CD4-positive, alpha-beta T cell treated with Interleukin-2 at 100 ng/mL for 4 hours (primary cell): ENCODE measurements around the gene PLSCR3.
A peak's percentile ranks its signal among the peaks of the same experiment; 100 is the strongest.

Experiments
- DNase-seq: peaks from one replicate; pipeline ENCODE4 v3.0.0-alpha.2; 2020; ENCODE audit warnings: low spot score

The PLSCR3 gene

DNA sequence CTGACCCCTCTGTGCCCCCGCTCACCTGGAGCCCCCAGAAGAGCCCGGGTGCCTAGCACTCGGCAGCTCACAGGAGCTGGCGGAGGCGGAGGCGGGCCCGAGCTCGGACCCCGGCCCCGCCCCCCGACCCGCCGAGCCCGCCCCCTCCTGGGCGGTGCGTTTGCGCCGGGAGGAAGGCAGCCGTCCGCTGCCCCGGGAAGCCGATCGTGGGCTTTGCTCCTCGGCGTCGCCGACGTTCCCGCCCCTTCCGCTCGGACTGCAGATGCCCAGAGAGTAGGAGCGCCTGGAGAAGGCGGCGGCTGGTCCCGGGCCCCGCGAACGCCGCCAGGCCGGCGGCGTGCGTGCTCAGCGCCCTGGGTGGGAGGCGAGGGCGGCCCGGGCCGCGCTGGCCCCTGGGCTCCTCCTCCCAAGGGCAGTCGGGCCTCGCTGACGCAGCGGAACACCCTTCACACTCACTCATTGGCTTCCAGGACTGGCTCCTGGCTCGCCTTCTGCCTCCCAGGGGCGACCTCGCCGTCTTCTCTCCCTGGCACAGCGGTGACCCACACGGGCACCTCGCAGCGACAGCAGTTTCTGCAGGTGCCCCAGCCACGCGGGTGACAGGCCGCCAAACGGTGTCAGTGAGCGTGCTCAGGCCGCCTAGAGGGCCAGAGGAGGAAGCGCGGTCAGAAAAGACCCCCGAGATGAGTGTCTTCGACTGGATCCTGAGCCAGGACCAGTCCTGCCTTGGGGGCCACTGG lies at the start of gene PLSCR3:
Gene PLSCR3, minus strand, starts transcription at position 74 of the 740 bp plus-strand sequence. CDS start 415 bp downstream, outside the sequence.
- DNase-seq, result peak; percentile 77

DNA sequence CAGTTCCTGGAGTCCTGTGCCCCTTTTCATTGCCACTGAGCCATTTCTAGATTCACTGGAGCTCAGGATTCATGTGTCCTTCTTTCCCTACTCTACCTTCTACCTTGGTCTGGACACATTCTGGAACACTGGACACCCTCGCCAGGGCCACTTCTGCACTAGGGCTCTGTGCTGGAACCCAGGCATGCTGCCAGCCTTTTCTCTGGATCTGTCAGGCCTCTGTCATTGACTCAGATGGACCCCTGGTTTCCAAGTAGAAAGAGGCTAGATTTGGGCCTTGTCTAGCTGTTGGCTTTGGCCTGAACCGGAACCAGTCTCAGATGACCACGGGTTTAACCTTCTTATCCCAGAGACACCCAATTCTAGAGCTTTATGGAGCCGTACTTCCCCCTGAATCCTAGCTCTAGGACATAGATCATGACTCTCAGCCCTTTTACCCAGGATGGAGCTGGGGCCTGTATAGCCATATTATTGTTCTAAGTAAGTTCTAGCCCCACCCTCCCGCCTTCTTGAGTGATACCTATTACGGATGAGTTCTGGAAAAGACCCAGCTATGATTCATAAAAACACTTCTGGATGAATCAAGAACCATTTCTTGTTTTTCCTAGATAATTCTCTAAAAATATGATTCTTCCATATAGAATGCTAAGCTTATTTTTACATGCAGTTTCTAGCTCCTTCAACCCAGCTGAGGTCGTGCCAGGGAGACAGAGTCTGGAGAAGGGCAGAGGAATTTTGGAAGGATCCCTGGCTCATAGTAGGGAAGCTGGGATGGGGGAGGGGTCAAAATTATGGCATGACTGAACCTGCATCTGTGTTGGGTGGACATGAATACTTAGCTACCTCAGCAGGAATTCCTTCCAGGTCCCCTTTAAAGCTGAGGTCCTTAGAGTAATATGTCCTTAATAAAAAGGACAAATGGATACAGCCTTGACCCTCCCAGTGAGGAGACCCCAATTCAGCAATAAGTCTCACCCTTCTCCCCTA lies 49.5 kb upstream of the PLSCR3 start:
- DNase-seq, result no peak

DNA sequence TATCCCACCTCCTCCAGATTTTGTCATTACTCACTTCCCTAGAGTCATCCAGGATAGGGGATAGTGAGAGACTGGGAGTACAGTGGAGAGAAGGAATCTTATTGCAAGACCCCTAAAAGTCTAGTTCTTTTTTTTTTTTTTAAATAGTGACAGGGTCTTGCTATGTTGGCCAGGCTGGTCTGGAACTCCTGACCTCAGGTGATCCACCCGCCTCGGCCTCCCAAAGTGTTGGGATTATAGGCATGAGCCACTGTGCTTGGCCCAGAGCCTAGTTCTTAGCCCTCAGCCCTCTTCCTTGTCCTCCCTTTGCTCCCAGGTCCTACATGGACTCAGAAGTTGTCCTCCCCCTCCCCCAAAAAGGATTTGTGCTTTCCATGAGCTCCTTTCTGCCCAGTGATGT lies 47.8 kb upstream of the PLSCR3 start:
- DNase-seq, result no peak

DNA sequence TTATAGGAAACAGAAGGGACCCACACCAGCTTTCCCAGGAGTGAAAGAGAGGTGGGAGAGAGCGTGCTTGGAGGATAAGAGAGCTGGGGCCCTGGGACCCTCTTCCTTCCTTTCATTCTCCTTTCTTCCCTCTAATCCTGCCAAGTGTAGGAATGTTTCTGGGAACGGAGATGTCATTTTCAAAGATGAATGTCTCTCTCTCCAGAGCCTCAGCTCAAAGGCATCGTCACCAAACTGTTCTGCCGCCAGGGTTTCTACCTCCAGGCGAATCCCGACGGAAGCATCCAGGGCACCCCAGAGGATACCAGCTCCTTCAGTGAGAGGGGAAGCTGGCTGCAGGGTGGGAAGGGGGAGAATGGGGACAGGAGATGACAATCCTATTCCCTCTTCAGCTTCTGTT lies 46.9 kb upstream of the PLSCR3 start:
- no peak for DNase-seq

DNA sequence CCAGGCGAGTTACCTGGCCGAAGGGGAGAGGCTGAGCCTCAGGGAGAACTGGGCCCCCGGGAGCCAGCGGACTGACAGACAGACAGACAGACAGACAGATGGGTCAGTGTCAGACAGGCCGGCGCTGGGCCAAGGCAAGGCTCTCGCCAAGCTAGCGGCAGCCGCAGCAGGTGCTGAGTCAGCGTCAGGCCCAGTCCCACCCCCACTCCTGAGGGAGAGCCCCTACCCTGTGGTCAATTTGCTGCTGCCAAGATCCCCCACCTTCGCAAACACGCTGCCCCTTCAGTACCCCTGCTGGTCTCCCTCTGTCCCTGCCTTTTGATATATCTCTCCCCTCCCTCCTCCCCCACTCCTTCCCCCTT lies 46.5 kb upstream of the PLSCR3 start:
- DNase-seq, result no peak

DNA sequence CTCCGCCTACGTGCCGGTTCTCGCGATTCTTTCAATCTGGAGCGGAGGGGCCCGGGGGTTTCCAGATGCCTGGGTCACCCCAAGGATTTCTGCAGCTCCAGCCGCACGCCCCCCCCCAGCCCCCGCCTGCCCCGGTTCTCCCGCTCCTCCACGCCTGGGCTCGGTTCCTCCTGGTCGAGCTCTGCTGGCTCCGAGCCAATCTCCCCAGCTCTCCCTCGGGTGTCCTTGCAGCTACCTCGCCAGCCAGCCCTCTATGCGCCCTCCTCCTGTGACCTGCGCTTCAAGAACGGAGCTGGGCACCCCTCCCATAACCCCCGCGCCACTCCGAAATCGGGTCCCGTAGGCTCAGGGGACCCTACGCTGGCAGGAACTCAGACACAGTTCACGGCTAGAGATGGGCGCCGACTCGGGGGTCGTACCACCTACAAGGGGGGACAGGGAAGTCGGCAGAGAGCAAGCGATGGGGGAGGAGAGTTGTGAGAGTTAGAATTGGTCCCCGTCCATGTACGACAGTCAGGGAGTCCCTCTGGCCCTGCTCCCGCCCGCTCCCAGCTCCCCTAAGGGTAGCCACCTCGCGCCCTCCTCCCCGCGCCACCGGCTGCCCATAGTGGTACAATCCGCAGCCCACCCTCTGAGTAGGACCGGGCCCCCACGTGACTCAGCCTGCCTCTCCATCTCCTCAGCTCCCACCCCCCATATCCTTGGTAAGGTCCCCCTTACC lies 45.9 kb upstream of the PLSCR3 start:
- no peak for DNase-seq

DNA sequence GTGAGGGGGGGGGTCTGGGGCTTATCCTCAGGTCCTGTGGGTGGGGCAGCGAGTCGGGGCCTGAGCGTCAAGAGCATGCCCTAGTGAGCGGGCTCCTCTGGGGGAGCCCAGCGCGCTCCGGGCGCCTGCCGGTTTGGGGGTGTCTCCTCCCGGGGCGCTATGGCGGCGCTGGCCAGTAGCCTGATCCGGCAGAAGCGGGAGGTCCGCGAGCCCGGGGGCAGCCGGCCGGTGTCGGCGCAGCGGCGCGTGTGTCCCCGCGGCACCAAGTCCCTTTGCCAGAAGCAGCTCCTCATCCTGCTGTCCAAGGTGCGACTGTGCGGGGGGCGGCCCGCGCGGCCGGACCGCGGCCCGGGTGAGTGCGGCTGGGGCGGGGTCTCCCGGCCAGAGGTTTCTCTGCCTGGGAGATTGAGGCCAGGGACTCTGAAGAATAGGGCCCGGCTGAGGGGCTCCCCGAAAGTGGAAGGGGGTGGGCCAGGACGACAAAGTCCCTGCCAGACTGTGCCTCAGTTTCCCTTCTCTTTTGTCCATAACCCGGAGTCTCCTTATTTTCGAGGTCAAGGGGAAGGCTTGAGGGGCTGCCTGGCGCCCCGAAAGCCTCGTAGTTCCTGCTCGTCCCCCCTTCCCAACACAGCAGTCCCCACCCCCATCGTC lies 45.3 kb upstream of the PLSCR3 start, which contains the start of gene FGF11:
Gene FGF11, plus strand, starts transcription at position 51 of the 651 bp plus-strand sequence. Its CDS starts 109 bp downstream, at position 160.
- no peak for DNase-seq

DNA sequence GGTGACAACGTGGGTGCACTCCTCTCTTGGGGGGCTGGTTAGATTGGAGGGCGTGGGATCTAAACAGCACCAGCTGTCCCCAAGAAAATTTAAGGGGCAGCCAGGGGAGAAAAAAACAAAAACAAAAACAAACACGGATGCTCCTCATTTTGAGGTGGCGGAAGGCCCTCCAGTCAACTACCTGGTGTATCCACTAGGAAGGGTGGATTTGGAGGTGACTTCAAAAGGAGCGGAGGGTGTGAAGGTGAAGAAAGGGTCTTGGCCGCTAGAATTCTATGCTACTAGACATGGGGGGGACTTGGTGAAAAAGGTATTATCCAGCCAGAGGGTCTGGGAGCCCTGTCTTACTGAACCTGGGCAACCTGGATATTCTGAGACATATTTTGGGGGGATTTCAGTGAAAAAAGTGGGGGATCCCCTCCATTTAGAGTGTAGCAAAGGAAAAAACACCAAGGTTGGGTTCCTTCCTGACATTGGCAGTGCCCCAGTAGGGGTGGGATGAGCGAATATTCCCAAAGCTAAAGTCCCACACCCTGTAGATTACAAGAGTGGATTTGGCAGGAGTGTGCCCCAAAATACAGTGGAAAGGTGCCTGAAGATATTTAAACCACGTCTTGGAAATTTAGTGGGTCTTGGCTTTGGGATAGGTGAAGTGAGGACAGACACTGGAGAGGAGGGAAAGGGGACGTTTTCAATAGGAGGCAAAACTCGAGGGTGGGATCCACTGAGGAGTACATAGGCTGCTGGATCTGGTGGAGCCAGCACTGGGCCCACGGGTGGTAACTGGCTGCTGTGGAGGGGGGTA lies 44.5 kb upstream of the PLSCR3 start:
- DNase-seq, result no peak

DNA sequence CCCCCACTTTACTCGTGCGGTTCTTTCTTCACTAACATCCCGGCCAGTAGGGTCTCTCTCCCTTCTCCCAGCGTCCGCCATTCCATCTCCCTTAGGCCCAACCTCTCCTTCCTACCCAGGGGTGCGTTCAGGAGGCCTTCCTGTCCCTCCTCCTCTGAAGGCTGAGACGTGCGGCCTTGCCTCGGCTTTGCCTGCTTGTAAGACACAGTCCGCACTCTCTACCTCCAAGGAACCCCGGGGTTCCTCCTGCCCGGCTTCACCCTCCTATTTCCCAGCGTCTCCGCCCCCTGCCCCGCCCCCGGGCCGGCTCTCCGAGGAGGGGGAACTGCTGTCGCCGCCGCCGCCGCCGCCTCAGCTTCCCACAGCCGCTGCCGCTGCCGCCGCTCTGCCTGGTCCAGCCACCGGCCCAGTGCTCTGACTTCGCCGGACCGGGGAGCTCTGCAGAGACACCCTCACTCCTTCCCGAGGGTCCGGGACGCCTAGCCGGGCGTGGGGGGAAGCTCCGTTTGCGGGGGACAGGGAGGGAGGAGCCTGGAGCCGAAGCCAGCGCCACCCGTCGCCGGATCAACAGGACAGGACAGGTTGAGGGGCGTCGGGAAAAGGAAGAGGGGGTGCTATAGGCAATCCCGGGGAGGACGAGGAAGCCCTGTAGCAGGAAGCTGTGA lies 43.8 kb upstream of the PLSCR3 start:
- peak; percentile 36 for DNase-seq

DNA sequence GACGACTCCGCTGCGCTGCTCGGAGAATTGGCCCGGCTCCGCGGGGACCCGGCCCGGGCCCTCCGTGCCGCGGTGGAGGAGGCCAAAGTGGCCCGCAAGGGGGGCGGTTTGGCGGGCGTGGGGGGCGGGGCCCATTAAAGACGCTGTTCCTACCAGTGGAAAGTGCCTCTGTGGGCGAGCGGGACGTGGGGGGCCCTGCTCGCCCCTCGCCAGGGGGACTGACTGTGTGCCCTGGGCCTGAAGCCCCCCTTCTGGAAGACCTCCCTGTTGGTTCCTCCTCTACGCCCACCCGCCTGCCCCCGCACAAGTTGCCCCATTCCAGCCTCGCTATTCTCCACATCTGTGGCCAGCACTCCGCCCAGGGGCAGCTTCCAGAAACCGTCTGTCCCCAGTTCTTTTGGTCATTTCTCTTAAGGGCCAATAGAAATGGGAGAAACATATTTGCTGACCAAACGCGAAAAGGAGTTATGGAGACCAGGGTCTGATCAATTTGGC lies 43.1 kb upstream of the PLSCR3 start:
- no peak for DNase-seq

DNA sequence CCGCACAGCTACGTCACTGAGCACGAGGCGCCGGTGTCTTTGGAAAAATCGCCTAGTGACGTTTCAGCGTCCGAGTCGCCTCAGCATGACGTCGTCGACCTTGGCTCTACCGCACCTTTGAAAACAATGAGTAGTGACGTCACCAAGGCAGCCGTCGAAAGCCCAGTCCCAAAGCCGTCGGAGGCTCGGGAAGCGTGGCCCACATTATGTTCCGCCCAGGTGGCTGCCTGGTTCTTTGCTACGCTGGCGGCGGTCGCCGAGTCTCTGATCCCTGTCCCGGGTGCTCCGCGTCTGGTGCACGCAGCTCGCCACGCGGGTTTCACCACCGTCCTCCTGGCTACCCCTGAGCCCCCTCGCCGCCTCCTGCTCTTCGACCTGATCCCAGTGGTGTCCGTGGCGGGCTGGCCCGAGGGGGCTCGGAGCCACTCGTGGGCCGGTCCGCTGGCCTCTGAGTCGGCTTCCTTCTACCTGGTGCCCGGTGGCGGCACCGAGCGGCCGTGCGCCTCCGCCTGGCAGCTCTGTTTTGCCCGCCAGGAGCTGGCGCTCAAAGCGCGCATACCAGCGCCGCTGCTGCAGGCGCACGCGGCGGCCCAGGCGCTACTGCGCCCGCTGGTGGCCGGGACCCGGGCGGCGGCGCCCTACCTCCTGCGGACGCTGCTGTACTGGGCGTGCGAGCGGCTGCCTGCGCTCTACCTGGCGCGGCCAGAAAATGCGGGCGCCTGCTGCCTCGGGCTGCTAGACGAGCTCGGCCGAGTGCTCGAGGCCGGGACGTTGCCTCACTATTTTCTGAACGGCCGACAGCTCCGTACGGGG lies 42.4 kb upstream of the PLSCR3 start:
- peak; percentile 80 for DNase-seq

DNA sequence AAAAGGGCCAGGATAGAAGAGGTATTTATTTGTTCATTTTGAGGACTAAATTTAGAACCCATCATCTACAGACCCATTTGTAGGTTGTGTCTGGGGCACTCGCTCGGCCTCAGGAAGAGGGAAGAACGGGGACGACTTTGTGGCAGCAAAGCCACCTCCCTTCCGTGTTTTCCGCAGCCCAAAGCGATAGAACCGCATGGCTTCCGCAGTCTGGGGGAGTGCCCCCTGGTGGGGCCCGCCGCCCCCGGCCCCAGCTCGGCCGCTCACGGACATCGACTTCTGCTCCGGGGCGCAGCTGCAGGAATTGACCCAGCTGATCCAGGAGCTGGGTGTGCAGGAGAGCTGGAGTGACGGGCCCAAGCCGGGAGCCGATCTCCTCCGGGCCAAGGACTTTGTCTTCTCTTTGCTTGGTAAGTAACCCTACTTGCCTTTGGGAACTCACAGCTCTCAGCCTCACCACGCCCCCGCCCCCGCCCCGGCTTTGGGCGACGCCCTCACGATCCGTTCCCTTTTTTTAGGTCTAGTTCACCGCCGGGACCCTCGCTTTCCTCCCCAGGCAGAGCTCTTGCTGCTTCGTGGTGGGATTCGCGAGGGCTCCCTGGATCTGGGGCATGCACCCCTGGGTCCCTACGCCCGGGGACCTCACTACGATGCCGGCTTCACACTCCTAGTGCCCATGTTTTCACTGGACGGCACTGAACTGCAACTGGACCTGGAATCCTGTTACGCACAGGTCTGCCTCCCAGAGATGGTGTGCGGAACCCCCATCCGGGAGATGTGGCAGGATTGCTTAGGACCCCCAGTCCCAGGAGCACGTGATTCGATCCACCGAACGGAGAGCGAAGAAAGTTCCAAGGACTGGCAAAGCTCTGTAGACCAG lies 41.6 kb upstream of the PLSCR3 start:
- peak; percentile 59 for DNase-seq

DNA sequence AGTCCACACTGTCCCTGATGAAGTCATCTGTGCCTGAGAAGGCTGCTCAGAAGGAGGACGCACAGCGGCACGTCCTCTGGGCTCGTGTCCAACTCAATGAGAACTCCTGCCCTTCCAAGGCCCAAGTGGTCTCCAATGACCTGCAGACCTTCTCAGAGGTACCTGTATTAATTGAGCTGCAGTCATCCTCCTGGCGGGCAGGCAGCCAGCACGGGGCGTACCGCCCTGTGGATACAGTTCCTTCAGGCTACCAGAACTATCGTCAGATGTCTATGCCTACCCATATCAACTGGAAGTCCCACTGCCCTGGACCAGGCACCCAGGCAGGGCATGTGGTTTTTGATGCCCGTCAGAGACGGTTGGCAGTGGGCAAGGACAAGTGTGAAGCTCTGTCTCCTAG lies 38.0 kb upstream of the PLSCR3 start:
- DNase-seq, result no peak

DNA sequence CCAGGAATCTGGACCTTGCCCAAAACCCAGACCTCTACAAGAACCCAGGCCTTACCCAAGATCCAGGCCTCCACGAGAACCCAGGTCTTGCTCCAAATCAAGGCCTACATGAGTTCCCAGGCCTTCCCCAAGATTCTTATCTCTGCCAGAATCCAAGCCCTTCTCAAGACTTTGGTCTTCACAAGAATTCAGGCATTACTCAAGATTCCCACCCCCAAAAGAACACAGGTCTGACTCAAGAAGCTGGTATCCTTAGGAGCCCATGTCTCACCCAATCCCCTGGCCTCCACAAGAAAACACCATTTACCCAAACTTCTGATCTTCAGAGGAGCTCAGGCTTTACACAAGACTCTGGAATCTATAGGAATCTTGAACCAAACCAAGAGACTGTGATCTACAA lies 36.9 kb upstream of the PLSCR3 start:
- no peak for DNase-seq

DNA sequence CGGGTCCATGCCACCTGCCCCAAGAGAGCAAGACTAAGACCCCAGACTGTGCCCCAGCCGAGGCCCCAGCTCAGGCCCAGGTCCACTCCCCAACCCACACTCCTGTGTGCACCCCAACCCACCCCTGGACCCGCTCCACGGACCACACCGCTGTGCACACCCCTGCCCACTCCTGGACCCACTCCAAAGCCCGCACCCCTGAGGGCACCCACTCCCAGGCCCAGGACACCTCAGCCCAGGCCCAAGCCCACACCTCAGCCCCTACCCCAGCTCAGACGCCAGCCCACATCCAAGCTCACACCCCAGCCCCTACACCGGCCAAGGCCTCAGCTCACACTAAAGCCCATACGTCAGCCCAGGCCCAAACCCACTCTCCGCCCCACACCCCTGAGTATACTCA lies 35.4 kb upstream of the PLSCR3 start:
- no peak for DNase-seq

DNA sequence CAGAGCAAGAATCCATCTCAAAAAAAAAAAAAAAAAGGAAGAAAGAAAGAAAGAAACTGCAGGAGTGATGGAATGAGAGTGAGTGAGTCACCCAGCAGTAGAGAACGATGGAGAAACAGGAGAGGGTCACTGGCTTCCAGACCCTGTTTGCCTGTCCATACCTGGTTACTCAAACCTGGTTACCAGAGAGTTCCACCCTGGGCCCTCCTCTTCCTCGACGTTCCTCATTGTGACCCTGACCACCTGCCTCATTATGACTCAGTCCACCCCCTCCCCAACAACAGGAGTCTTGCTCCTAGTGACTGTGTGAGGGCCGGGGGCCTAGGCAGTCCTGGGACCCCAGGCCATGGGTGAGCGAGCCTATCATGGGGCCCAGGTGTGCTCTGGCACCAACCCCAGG lies 34.2 kb upstream of the PLSCR3 start, which contains the start of gene SPEM3:
Gene SPEM3, plus strand, starts transcription at position 301 of the 400 bp plus-strand sequence. Its CDS starts 46 bp downstream, at position 347.
- DNase-seq, result no peak

DNA sequence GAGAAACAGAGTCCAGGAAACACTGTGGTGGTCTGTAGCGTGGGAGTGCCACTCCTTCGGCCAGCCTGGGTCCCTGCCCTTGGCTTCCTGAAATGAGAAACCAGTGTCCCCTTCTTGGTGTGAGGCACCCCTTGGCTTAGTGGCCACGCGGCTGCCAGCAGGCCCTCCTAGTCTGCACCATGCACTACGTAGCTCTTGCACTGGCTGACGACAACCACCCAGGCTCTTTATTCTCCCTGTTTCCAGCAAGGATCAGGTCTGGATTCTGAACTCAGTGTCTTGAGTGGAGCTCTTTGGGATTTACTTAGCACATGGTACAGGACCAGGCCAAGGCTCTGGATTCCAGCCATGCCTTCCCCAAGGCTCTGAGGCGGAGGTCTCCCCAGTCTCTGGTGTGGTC lies 33.2 kb upstream of the PLSCR3 start:
- no peak for DNase-seq

DNA sequence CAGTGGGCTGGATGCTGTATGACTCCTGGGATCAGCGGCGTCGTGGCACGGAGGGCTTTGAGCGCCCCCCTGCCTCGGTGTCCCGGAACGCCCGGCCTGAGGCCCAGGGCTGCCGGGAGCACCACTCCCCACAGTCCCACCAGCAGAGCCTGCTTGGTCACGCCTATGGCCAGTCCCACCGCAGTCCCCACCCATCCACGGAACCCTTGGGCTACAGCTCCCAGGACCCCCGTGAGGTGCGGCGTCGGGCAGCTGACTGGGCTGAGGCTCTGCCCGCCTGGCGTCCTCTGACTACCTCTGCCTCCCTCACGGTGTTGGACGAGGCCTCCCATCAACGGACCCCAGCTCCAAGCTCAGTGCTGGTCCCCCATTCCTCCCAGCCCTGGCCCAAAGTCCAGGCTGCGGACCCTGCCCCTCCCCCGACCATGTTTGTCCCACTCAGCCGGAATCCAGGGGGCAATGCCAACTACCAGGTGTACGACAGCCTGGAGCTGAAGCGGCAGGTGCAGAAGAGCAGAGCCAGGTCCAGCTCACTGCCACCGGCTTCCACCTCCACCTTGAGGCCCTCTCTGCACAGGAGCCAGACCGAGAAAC lies 32.7 kb upstream of the PLSCR3 start:
- no peak for DNase-seq
